Mesothelial cell of epicardium (in vitro differentiated cells): Measurements from ENCODE around the gene KLRF2. TPM values are rescaled to one million over a fixed set of nuclear protein-coding genes. Genes with fewer than 3 reads are reported as not detected.

ENCODE experiments used
- DNase-seq, 2 experiments: peaks; one replicate each; pipeline ENCODE4 v3.0.0; 2021; ENCODE audit warnings: low spot score in 2 of 2; ENCODE audit not compliant: unreplicated experiment in 2 of 2
- H3K27ac Mint-ChIP-seq: 2 replicates; pipeline ENCODE4 v1.8.0; 2021; ENCODE audit warnings: mixed read lengths
- H3K27me3 Mint-ChIP-seq: 2 replicates; pipeline ENCODE4 v1.8.0; 2021; ENCODE audit warnings: low read depth, mixed read lengths
- H3K36me3 Mint-ChIP-seq: 2 replicates; pipeline ENCODE4 v1.8.0; 2021; ENCODE audit warnings: mixed read lengths
- H3K4me1 Mint-ChIP-seq: 2 replicates; pipeline ENCODE4 v1.8.0; 2021; ENCODE audit warnings: mixed read lengths
- H3K4me3 Mint-ChIP-seq: 2 replicates; pipeline ENCODE4 v1.8.0; 2021; ENCODE audit warnings: mild to moderate bottlenecking, moderate library complexity, mixed read lengths
- H3K9me3 Mint-ChIP-seq: 2 replicates; pipeline ENCODE4 v1.8.0; 2021; ENCODE audit warnings: mixed read lengths
- CTCF ChIP-seq: fragments of 200-600 bp; sonication (generic); IDR thresholded peaks from one replicate; pipeline ENCODE4 v1.5.0; 2021; ENCODE audit warnings: antibody characterized with exemption; ENCODE audit not compliant: unreplicated experiment
- total RNA-seq: library from RNA; stranded (reverse); gene quantifications from 3 replicates; pipeline ENCODE4 v1.2.1, GENCODE V29; 2021

Gene KLRF2
- total RNA-seq, 1 donor from 2014 or later: not detected

GRCh38 chr12:9911708-9912107 lies 30.4 kb downstream of the KLRF2 start:
- Mint-ChIP-seq H3K36me3 (peaks cover 6% of the 10 kb centered on the region), H3K27ac (no peak overlapping the region), H3K4me1 (no peaks in the 10 kb centered on the region), H3K9me3 (peaks cover 52% of the 10 kb centered on the region), H3K27me3 (no peaks in the 10 kb centered on the region), H3K4me3 (no peak overlapping the region)
- TF ChIP-seq CTCF: no peak
- no peak for DNase-seq

DNA sequence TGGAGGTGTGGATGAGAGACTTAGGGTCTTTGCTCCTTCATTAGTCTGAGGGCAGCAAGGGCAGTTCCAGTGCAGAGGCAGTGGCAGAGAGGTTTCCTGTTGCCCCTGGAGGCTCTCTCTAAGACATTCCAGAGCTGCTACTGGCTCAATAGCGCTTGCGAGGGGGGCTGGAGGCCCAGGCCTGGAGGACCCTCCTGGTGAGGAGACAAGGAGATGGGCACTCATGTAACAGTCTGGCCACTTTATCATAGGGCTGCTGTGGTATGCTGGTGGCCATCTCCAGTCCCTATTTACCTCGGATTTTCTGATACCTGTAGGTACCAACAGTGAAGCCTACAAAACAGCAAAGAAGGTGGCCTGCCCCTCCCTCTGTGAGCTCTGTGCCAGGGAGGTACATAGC lies 38.2 kb downstream of the KLRF2 start:
- Mint-ChIP-seq H3K4me3 (no peak overlapping the region), H3K27ac (no peak overlapping the region), H3K9me3 (peaks cover 26% of the 10 kb centered on the region), H3K4me1 (no peaks in the 10 kb centered on the region), H3K36me3 (no peaks in the 10 kb centered on the region), H3K27me3 (no peaks in the 10 kb centered on the region)
- no peak for TF ChIP-seq CTCF
- no peak for DNase-seq

DNA sequence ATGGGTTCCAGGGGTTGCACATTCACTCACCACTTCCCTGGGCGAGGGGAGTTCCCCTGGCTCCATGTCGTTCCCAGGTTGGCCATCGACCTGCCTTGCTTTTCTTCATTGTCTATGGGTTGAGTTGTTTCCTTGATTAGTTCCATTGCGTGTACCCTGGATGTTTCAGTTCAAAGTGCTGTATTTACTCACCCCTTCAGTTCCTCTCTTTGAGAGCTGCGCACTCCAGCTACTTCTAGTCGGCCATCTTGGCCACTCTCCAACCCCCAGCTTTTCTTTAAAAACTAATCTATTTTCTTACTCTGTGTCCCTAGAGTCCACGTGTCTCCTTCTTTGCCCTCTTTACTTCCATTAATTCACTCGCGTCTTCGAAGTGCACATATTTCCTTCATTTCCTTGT lies 39.2 kb downstream of the KLRF2 start:
- peaks cover 23% of the 10 kb centered on the region for H3K9me3 Mint-ChIP-seq
- H3K4me3 Mint-ChIP-seq: no peak overlapping the region
- DNase-seq: no peak
- H3K27ac Mint-ChIP-seq: no peak overlapping the region
- no peaks in the 10 kb centered on the region for H3K4me1 Mint-ChIP-seq
- H3K27me3 Mint-ChIP-seq: no peaks in the 10 kb centered on the region
- no peaks in the 10 kb centered on the region for H3K36me3 Mint-ChIP-seq
- TF ChIP-seq CTCF: no peak

- Mint-ChIP-seq H3K9me3 (peaks cover 20% of the 10 kb centered on the region), H3K27ac (no peak overlapping the region), H3K4me1 (no peaks in the 10 kb centered on the region), H3K27me3 (no peaks in the 10 kb centered on the region), H3K36me3 (no peaks in the 10 kb centered on the region), H3K4me3 (no peak overlapping the region)
- TF ChIP-seq CTCF: no peak
- no peak for DNase-seq
Observed at GRCh38 chr12:9922429-9922828, 41.1 kb downstream of the KLRF2 start.

GRCh38 chr12:9925705-9926393 lies 44.6 kb downstream of the KLRF2 start:
- H3K27ac Mint-ChIP-seq: no peak overlapping the region

More at GRCh38 chr12:9925705-9926393, 44.6 kb downstream of the KLRF2 start:
- no peak overlapping the region for H3K4me3 Mint-ChIP-seq
- DNase-seq: no peak
- peaks cover under 1% of the 10 kb centered on the region for H3K4me1 Mint-ChIP-seq
- H3K27me3 Mint-ChIP-seq: no peaks in the 10 kb centered on the region
- TF ChIP-seq CTCF: peak; percentile 43
- H3K36me3 Mint-ChIP-seq: no peaks in the 10 kb centered on the region
- peaks cover 4% of the 10 kb centered on the region for H3K9me3 Mint-ChIP-seq
